Stimulated activated CD4-positive, alpha-beta T cell treated with anti-CD3 and anti-CD28 coated beads, Interleukin-1b, Interleukin-23, amount 100 ng/mL, for 24 hours (primary cell): Measurements from ENCODE around the gene KIFBP.

ENCODE experiments used
- DNase-seq, 4 experiments: peaks; one replicate each; pipeline ENCODE4 v3.0.0-alpha.2; 2020; ENCODE audit warnings: low read depth in 4 of 4, low spot score in 1 of 4

The KIFBP gene

DNA sequence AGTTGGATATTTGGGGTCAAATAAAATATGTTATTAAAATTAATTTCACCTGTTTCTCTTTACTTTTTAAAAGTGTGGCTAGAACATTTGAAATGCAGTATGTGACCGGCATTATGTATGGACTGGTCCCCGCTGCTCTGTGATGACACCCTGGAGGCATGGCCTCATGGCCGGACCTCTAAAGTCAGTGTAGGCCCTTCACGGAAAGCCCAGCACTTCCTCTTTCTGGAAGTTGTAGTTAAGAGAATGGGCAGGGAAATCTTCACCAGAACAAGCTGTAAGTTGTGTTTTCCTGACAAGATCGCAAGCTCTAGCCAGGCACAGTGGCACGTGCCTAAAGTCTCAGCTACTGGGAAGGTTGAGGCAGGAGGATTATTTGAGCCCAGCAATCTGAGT, 61.0 kb downstream of the KIFBP start:
- no peak for DNase-seq

GRCh38 chr10:69051303-69051702, 62.7 kb downstream of the KIFBP start:
- no peak for DNase-seq

- no peak for DNase-seq
Measured at GRCh38 chr10:69051710-69052487, 63.3 kb downstream of the KIFBP start.

DNA sequence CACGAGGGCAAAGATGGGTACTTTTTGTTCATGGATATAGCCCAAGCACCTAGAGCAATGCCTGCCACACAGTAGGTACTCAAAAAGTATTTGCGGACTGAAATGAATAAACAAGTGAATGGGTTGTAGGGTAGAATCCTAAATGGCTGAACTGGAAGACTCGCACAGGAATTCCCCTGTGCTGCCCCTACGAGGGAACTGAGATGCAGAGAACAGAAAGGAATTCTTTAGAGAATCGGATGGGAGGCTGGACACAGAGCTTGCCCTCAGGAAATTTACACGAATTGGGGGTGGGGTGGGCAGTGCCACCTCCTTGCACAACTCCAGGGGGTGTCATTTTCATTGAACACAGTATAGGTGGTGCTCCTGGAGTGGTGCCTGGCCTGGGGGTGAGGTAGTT, 64.1 kb downstream of the KIFBP start:
- no peak for DNase-seq

DNA sequence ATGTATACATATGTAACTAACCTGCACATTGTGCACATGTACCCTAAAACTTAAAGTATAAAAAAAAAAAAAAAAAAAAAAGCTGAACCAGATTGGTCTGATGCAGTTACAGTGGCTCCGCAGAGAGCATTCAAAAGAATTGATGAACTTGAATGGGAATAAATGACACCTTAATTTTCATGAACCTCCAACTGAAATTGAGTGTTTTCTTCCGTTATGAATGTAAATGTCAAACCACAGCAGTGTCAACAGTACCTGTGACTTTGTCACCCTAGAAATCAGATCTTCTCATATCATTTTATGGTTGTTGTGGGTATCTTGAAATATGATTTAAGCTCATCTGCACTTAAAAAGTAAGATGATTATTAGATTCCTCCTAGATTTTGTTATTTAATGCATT, 66.6 kb downstream of the KIFBP start:
- no peak for DNase-seq

DNA sequence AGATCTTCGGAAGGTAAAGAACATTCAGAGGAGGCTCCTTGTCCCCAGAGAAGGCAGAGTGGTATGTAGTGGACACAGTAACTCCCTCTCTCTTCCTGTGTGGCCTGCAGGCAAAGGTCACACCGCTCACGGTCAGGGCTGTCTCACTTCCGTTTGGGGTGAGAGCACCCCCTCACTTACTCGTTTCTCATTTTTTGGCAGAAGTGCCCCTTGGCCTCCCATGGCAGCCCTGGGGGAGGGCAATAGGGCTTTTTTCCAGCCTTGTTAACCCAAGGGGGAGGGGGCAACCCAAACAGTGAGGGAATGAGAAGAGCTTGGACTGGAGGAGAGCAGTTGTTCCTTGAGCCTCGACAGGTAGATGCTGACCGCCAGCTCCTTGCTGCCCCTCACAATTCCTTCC, 67.5 kb downstream of the KIFBP start:
- no peak for DNase-seq

- DNase-seq = no peak
Measured at GRCh38 chr10:69056536-69057260, 68.1 kb downstream of the KIFBP start.

- DNase-seq = no peak
Measured at GRCh38 chr10:69057261-69057950, 68.8 kb downstream of the KIFBP start.

DNA sequence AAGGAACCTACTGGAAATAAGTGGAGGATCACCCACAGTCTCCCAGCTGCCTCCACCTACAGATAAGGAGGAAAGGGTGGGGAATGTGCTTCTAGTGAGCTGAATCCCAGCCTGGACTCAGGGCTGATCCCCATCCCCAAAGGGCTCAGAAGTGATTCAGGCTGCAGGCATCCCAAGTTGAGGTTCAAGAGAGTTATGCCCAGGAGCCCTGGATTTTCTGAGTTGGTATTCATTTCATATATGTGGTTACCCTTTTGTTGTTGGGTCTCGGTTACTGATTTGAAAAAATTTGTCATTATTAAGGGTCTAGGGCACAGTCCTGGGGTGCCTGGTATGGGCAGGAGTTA, 69.3 kb downstream of the KIFBP start:
- no peak for DNase-seq

- DNase-seq = no peak
Measured at GRCh38 chr10:69060127-69060798, 71.7 kb downstream of the KIFBP start.

- peak in 1 of 4 experiments; percentile 21 for DNase-seq
Measured at GRCh38 chr10:69061305-69062161, 72.9 kb downstream of the KIFBP start.

DNA sequence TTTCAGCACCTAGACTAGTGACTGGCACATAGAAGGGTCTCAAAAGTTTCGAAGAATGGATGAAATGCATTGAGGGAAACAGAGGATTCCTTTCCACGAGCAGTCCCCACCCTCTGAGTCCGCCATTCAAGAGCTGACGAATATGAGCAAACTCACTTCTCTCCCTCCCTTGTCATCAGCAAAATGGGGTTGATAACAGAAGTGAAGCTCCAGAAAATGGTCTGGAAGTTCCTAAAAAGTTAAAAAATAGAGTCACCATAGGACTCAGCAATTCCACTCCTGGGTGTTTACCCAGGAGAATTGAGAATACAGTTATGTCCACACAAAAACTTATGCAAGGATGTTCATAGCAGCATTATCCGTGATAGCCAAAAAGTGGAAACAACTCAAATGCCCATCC, 74.3 kb downstream of the KIFBP start:
- no peak for DNase-seq

DNA sequence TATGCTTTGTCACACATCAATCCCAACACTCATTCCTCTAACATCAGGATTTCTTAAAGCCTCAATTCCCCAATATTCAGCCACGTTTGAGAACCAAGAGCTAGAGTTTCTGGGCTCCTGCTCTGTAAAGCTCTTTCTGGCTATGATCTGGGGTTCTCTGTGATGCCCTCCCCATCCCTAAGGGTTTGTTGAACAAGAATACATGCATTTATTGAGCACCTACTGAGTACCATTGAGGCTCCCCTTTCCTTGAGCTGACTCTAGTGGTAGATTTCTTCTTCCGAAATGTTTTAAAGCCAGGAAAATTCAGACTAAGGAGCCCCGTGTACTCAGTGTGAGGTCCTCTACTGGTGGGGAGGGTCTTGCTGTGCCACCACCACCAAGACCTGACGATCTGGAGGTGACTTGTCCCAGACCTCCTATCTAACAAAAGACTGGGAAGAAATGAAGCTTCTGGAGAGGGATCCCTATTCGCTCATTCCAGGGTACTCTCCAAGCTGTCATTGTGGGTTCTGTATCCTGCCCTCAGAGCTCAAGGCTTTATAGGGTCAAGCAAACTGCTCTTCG, 76.2 kb downstream of the KIFBP start:
- DNase-seq = no peak

DNA sequence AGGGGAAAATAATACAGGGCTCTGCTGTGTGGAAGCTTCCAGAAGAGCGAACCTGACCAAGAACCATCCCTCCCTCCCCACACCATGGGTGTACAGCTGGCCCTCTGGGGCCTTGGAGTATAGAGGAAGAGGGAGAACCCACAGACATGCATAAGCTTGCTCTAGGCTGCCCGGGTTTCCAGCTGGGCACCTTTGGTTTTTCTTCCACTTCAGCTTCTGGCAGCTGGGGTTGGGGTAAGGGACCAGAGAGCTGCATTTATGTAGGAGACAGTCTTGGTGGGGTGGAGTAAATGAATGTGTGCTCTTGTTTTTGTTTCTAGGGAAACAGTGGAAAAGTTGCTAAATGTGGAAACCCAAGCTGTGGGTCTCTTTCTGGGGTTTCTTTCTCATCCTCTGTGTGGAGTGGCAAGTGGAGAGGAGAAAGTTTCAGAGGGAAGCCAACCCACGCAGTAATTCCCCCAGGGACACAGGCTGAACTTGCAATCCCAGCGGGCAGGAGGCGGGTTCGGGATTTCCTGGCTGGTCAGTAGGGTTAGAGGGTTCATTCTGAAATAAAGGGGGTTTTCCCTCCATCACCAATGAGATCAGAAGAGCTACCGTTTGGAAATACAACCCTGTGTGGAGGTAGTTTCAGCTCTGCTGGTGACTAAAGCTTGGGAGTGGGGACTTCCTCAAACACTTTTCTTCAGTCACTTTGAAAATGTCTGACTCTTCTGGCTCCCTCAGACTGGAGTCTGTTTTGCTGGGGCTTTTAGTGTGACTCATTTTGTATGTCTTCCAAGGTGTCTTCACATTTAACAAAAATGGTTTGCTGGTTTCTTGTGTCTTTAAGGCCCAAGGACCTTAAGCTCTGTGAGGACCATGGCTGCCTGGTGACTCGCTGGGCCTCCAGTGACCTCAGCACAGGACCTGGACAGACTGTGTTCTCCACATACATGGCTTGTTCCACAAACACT, 77.1 kb downstream of the KIFBP start:
- DNase-seq = peak in 1 of 4 experiments; percentile 55
